ENCODE measurements around the gene ABCC9. TPM values are rescaled to one million over a fixed set of nuclear protein-coding genes. Genes with fewer than 3 reads are reported as not detected.

ABCC9 gene
- polyA plus RNA-seq, 3 donors, result 2.4 to 17.1 (median 11.7) TPM

GRCh38 chr12:21764950-21765349, 176.3 kb downstream of the ABCC9 start:
- 87 to 92% (median 90%) methylated on average over 4 of the region's 4 CpGs for WGBS, 3 donors
- H3K27ac ChIP-seq (ENCODE audit: low read depth, low read length), result no peak overlapping the region

- 53 to 81% (median 76%) methylated on average over 2 of the region's 2 CpGs for WGBS, 3 donors
- H3K27ac ChIP-seq (ENCODE audit: low read depth, low read length), result no peak overlapping the region
Observed at GRCh38 chr12:21764065-21764464, 177.2 kb downstream of the ABCC9 start.

GRCh38 chr12:21763531-21763930, 177.7 kb downstream of the ABCC9 start:
- WGBS, 3 donors, result 84 to 85% (median 84%) methylated on average over 2 of the region's 2 CpGs
- H3K27ac ChIP-seq (ENCODE audit: low read depth, low read length), result no peak overlapping the region

- 68 to 88% (median 87%) methylated on average over 5 of the region's 5 CpGs for WGBS, 3 donors
- no peak overlapping the region for H3K27ac ChIP-seq (ENCODE audit: low read depth, low read length)
Observed at GRCh38 chr12:21759737-21760136, 181.5 kb downstream of the ABCC9 start.

GRCh38 chr12:21757735-21758134, 183.5 kb downstream of the ABCC9 start:
- no peak overlapping the region for H3K27ac ChIP-seq (ENCODE audit: low read depth, low read length)
- whole genome bisulfite sequencing, 3 donors, result 66 to 81% (median 75%) methylated on average over 2 of the region's 2 CpGs

- 51 to 94% (median 93%) methylated on average over 4 of the region's 4 CpGs for WGBS, 3 donors
- no peak overlapping the region for H3K27ac ChIP-seq (ENCODE audit: low read depth, low read length)
Observed at GRCh38 chr12:21756699-21757098, 184.5 kb downstream of the ABCC9 start.

GRCh38 chr12:21751517-21751916, 189.7 kb downstream of the ABCC9 start:
- no peak overlapping the region for H3K27ac ChIP-seq (ENCODE audit: low read depth, low read length)
- 17 to 30% (median 27%) methylated on average over 4 of the region's 4 CpGs for WGBS, 3 donors

Other genes with a start within 250 kb of the ABCC9 start
- 10 to 100 TPM; 11.5 to 32.3 (median 17.2) TPM for gene KCNJ8, start 166.7 kb downstream of the ABCC9 start, polyA plus RNA-seq
- gene CMAS, start 104.8 kb upstream of the ABCC9 start, polyA plus RNA-seq, result 10 to 100 TPM; 16.3 to 33.4 (median 20.6) TPM